ENCODE data around the gene DDX53.

The DDX53 gene

GRCh38 chrX:22975786-22976185 is 24.0 kb upstream of the DDX53 start:
- no peak overlapping the region for H3K27ac ChIP-seq (ENCODE audit: low read depth, low read length)
- H3K36me3 ChIP-seq (ENCODE audit: control insufficient read depth in 5 of 5, insufficient read depth in 5 of 5, low read length in 5 of 5): no peaks in the 10 kb centered on the region
- peaks cover 0 to 3% (median 0%) of the 10 kb centered on the region in 5 donors for H3K27me3 ChIP-seq (ENCODE audit: control insufficient read depth in 5 of 5, insufficient read depth in 4 of 5, low read length in 5 of 5)
- H3K4me3 ChIP-seq (ENCODE audit: low read depth in 1 of 5, low read length in 5 of 5): no peak overlapping the region
- no peaks in the 10 kb centered on the region for H3K4me1 ChIP-seq (ENCODE audit: control insufficient read depth in 5 of 5, insufficient read depth in 5 of 5, low read length in 5 of 5)
- H3K9me3 ChIP-seq (ENCODE audit: control insufficient read depth in 5 of 5, low read length in 5 of 5): peaks cover 0 to 2% (median 0%) of the 10 kb centered on the region in 5 donors
- H3K9ac ChIP-seq (ENCODE audit: low read length in 5 of 5): no peak overlapping the region

DNA sequence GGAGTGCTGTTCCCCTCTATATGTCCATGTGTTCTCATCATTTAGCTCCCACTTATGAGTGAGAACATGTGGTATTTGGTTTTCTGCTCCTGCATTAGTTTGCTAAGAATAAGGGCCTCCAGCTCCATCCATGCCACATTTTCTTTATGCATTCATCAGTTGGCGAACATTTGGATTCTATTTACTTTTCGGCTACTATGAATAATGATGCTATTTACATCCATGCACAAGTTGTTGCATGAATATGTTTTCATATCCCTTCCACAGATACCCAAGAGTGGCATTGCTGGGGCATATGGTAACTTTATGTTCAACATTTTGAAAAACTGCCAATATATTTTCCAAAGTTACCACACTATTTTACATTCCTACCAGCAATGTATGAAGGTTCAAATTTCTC is 13.8 kb upstream of the DDX53 start:
- Histone ChIP-seq H3K36me3 (ENCODE audit: control insufficient read depth in 5 of 5, insufficient read depth in 5 of 5, low read length in 5 of 5) (no peaks in the 10 kb centered on the region), H3K27ac (ENCODE audit: low read depth, low read length) (no peak overlapping the region), H3K9me3 (ENCODE audit: control insufficient read depth in 5 of 5, low read length in 5 of 5) (no peaks in the 10 kb centered on the region), H3K4me3 (ENCODE audit: low read depth in 1 of 5, low read length in 5 of 5) (no peak overlapping the region), H3K9ac (ENCODE audit: low read length in 5 of 5) (no peak overlapping the region), H3K27me3 (ENCODE audit: control insufficient read depth in 5 of 5, insufficient read depth in 4 of 5, low read length in 5 of 5) (peaks cover 0 to 4% (median 0%) of the 10 kb centered on the region in 5 donors), H3K4me1 (ENCODE audit: control insufficient read depth in 5 of 5, insufficient read depth in 5 of 5, low read length in 5 of 5) (no peaks in the 10 kb centered on the region)

DNA sequence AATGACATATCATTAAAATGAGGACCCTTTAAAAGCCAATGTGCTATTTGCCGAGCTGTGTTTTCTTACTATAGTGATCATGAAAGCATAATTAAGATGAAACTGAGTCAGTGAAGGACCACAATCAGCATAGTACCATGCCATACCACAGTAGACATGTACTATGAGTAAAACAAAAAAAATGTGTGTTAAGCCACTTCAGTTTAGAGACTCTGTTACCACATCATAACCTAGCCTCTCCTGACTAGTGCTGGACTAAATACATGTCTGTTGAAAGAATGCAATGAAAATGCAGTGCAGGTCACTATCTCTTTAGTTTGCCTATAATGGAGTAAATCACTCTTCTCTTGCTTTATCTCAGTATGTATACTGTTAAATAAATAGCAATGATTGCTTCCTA is 12.3 kb upstream of the DDX53 start:
- Histone ChIP-seq H3K9ac (ENCODE audit: low read length in 5 of 5) (no peak overlapping the region), H3K27ac (ENCODE audit: low read depth, low read length) (no peak overlapping the region), H3K4me3 (ENCODE audit: low read depth in 1 of 5, low read length in 5 of 5) (no peak overlapping the region), H3K9me3 (ENCODE audit: control insufficient read depth in 5 of 5, low read length in 5 of 5) (no peaks in the 10 kb centered on the region), H3K27me3 (ENCODE audit: control insufficient read depth in 5 of 5, insufficient read depth in 4 of 5, low read length in 5 of 5) (peaks cover 0 to 4% (median 0%) of the 10 kb centered on the region in 5 donors), H3K36me3 (ENCODE audit: control insufficient read depth in 5 of 5, insufficient read depth in 5 of 5, low read length in 5 of 5) (no peaks in the 10 kb centered on the region), H3K4me1 (ENCODE audit: control insufficient read depth in 5 of 5, insufficient read depth in 5 of 5, low read length in 5 of 5) (no peaks in the 10 kb centered on the region)

DNA sequence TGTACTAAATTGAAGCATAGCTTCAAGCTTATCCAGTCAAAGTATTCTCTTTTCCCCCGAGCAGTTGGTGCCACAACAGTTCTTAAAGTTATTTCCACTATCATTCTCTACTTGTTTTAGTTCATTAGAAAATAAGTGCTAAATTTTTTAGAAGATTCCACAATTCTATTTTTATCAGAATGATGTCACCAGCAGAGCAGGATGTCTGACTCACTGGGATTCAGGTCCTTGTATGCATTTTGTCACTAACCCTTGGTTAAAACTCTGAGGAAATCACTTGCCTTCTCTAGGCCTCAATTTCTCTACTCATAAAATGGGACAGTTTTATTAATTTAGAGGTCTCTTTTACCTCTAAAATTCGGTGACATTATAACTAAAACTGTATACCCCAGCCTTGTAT is 3.4 kb downstream of the DDX53 start:
- Histone ChIP-seq H3K9me3 (ENCODE audit: control insufficient read depth in 5 of 5, low read length in 5 of 5) (no peaks in the 10 kb centered on the region), H3K9ac (ENCODE audit: low read length in 5 of 5) (no peak overlapping the region), H3K4me1 (ENCODE audit: control insufficient read depth in 5 of 5, insufficient read depth in 5 of 5, low read length in 5 of 5) (no peaks in the 10 kb centered on the region), H3K4me3 (ENCODE audit: low read depth in 1 of 5, low read length in 5 of 5) (no peak overlapping the region), H3K36me3 (ENCODE audit: control insufficient read depth in 5 of 5, insufficient read depth in 5 of 5, low read length in 5 of 5) (no peaks in the 10 kb centered on the region), H3K27me3 (ENCODE audit: control insufficient read depth in 5 of 5, insufficient read depth in 4 of 5, low read length in 5 of 5) (peaks cover 0 to 5% (median 0%) of the 10 kb centered on the region in 5 donors), H3K27ac (ENCODE audit: low read depth, low read length) (no peak overlapping the region)

DNA sequence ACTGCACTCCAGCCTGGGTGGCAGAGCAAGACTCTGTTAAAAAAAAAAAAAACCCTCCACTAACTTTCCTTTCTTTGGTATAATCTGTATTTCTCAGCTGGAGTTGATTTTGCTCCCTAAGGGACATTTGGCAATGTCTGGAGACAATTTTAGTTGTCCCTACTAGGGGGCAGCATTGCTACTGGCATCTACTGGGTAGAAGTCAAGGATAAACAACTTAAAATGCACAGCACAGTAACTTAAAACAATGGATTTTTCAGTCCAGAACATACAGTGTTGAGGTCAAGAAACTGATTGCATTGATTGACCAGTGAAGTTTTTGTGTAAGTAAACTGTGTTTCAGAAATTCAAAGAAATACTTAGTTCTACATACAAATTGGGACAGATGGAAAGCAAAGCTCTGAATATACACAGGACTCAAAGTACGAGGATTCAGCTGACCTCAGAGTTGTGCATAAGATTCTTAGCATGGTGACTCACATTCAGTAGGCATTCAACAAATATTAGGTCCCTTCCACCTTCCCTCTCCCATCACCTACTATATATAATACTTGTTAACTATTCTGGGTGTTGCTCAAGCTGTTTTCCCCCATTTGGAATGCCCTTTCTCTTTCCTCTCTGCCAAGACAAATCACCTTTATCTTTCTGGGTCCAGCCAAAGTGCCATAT is 8.8 kb downstream of the DDX53 start:
- H3K9ac ChIP-seq (ENCODE audit: low read length in 5 of 5): no peak overlapping the region
- H3K9me3 ChIP-seq (ENCODE audit: control insufficient read depth in 5 of 5, low read length in 5 of 5): no peaks in the 10 kb centered on the region
- no peak overlapping the region for H3K4me3 ChIP-seq (ENCODE audit: low read depth in 1 of 5, low read length in 5 of 5)
- H3K27me3 ChIP-seq (ENCODE audit: control insufficient read depth in 5 of 5, insufficient read depth in 4 of 5, low read length in 5 of 5): no peaks in the 10 kb centered on the region
- no peaks in the 10 kb centered on the region for H3K4me1 ChIP-seq (ENCODE audit: control insufficient read depth in 5 of 5, insufficient read depth in 5 of 5, low read length in 5 of 5)
- H3K36me3 ChIP-seq (ENCODE audit: control insufficient read depth in 5 of 5, insufficient read depth in 5 of 5, low read length in 5 of 5): no peaks in the 10 kb centered on the region
- H3K27ac ChIP-seq (ENCODE audit: low read depth, low read length): no peak overlapping the region

DNA sequence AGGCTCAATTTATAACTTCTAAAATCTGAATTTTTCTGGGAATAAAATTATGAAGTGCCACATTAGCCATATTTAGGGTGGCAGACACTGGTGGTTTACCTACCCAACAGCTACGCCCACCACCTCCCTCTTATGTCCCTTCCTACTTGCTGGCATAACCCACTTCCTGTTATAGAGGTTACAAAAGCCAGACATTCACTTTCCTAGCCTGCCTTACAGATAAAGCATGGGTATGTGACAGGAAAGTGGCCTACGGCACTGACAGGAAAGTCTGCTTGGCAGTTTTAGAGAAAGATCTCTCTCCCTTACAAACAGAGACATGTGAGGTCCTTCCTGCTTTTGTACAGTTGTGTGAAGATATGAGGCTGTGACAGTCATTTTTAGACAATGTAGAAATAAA is 12.4 kb downstream of the DDX53 start:
- no peaks in the 10 kb centered on the region for H3K36me3 ChIP-seq (ENCODE audit: control insufficient read depth in 5 of 5, insufficient read depth in 5 of 5, low read length in 5 of 5)
- no peaks in the 10 kb centered on the region for H3K4me1 ChIP-seq (ENCODE audit: control insufficient read depth in 5 of 5, insufficient read depth in 5 of 5, low read length in 5 of 5)
- no peaks in the 10 kb centered on the region for H3K27me3 ChIP-seq (ENCODE audit: control insufficient read depth in 5 of 5, insufficient read depth in 4 of 5, low read length in 5 of 5)
- H3K4me3 ChIP-seq (ENCODE audit: low read depth in 1 of 5, low read length in 5 of 5): no peak overlapping the region
- H3K9ac ChIP-seq (ENCODE audit: low read length in 5 of 5): no peak overlapping the region
- no peak overlapping the region for H3K27ac ChIP-seq (ENCODE audit: low read depth, low read length)
- H3K9me3 ChIP-seq (ENCODE audit: control insufficient read depth in 5 of 5, low read length in 5 of 5): no peaks in the 10 kb centered on the region

DNA sequence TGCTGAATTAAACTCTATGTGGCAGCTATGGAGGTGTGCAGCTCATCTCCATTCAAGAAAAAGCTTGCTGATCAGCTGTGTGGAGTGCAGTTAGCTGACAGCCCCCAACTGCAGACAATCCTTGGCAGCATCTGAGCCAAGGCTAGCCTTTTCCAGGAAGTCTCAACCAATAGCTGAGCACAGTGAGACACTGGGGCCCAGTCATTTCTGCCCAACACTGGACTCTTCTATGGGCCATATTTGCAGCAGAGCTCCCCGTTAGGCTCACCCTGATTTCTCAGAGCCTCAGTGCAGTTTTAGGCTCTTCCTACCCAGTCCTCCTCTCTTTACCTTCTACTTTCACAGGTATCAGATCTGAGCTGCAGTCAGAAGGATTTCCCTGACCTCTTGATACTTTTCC is 12.9 kb downstream of the DDX53 start:
- no peaks in the 10 kb centered on the region for H3K27me3 ChIP-seq (ENCODE audit: control insufficient read depth in 5 of 5, insufficient read depth in 4 of 5, low read length in 5 of 5)
- no peak overlapping the region for H3K4me3 ChIP-seq (ENCODE audit: low read depth in 1 of 5, low read length in 5 of 5)
- no peak overlapping the region for H3K9ac ChIP-seq (ENCODE audit: low read length in 5 of 5)
- no peak overlapping the region for H3K27ac ChIP-seq (ENCODE audit: low read depth, low read length)
- no peaks in the 10 kb centered on the region for H3K36me3 ChIP-seq (ENCODE audit: control insufficient read depth in 5 of 5, insufficient read depth in 5 of 5, low read length in 5 of 5)
- no peaks in the 10 kb centered on the region for H3K4me1 ChIP-seq (ENCODE audit: control insufficient read depth in 5 of 5, insufficient read depth in 5 of 5, low read length in 5 of 5)
- no peaks in the 10 kb centered on the region for H3K9me3 ChIP-seq (ENCODE audit: control insufficient read depth in 5 of 5, low read length in 5 of 5)

- H3K36me3 ChIP-seq (ENCODE audit: control insufficient read depth in 5 of 5, insufficient read depth in 5 of 5, low read length in 5 of 5): no peaks in the 10 kb centered on the region
- peaks cover 0 to 2% (median 0%) of the 10 kb centered on the region in 5 donors for H3K27me3 ChIP-seq (ENCODE audit: control insufficient read depth in 5 of 5, insufficient read depth in 4 of 5, low read length in 5 of 5)
- no peak overlapping the region for H3K4me3 ChIP-seq (ENCODE audit: low read depth in 1 of 5, low read length in 5 of 5)
- H3K9me3 ChIP-seq (ENCODE audit: control insufficient read depth in 5 of 5, low read length in 5 of 5): no peaks in the 10 kb centered on the region
- no peak overlapping the region for H3K27ac ChIP-seq (ENCODE audit: low read depth, low read length)
- no peaks in the 10 kb centered on the region for H3K4me1 ChIP-seq (ENCODE audit: control insufficient read depth in 5 of 5, insufficient read depth in 5 of 5, low read length in 5 of 5)
- no peak overlapping the region for H3K9ac ChIP-seq (ENCODE audit: low read length in 5 of 5)
Measured at GRCh38 chrX:23013366-23013765, 13.6 kb downstream of the DDX53 start.

DNA sequence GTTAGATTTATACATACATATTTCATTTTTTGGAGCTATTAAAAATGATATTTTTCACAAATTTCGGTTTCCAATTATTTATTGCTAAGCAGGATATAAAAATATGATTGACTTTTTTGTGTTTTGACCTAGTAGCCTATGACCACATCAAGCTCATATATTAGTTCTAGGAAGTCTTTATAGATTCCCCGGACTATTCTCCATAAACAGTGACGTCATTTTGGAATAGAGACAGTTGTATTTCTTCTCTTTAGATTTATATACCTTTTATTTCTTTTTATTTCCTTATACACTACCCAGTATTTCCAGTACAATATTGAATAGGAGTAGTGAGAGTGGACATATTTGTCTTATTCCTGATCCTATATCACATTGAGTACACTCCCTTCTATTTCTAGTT is 31.8 kb downstream of the DDX53 start:
- Histone ChIP-seq H3K27ac (ENCODE audit: low read depth, low read length) (no peak overlapping the region), H3K4me3 (ENCODE audit: low read depth in 1 of 5, low read length in 5 of 5) (no peak overlapping the region), H3K9me3 (ENCODE audit: control insufficient read depth in 5 of 5, low read length in 5 of 5) (peaks cover 0 to 2% (median 0%) of the 10 kb centered on the region in 5 donors), H3K4me1 (ENCODE audit: control insufficient read depth in 5 of 5, insufficient read depth in 5 of 5, low read length in 5 of 5) (no peaks in the 10 kb centered on the region), H3K36me3 (ENCODE audit: control insufficient read depth in 5 of 5, insufficient read depth in 5 of 5, low read length in 5 of 5) (no peaks in the 10 kb centered on the region), H3K9ac (ENCODE audit: low read length in 5 of 5) (no peak overlapping the region), H3K27me3 (ENCODE audit: control insufficient read depth in 5 of 5, insufficient read depth in 4 of 5, low read length in 5 of 5) (no peaks in the 10 kb centered on the region)

DNA sequence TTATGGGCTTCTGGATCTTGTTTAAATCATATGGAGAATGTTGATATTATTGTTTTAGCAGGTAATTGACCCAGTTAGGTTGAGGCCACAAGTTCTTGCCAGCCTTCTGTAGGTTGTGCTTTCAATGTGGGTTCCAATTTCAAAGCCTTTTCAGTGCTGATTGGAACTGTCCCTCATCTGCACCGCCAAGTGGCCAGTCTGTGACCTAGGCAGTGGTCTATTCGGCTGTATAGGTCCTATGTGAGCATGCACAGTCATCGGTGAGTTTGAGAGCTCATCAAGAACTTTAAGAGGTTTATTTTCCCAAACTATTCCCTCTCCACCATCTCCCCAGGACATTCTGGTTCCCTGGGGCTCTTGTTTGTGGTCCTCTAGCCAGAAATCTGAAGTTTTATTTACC is 35.7 kb downstream of the DDX53 start:
- no peak overlapping the region for H3K4me3 ChIP-seq (ENCODE audit: low read depth in 1 of 5, low read length in 5 of 5)
- no peaks in the 10 kb centered on the region for H3K36me3 ChIP-seq (ENCODE audit: control insufficient read depth in 5 of 5, insufficient read depth in 5 of 5, low read length in 5 of 5)
- no peaks in the 10 kb centered on the region for H3K4me1 ChIP-seq (ENCODE audit: control insufficient read depth in 5 of 5, insufficient read depth in 5 of 5, low read length in 5 of 5)
- no peak overlapping the region for H3K27ac ChIP-seq (ENCODE audit: low read depth, low read length)
- no peaks in the 10 kb centered on the region for H3K9me3 ChIP-seq (ENCODE audit: control insufficient read depth in 5 of 5, low read length in 5 of 5)
- no peak overlapping the region for H3K9ac ChIP-seq (ENCODE audit: low read length in 5 of 5)
- no peaks in the 10 kb centered on the region for H3K27me3 ChIP-seq (ENCODE audit: control insufficient read depth in 5 of 5, insufficient read depth in 4 of 5, low read length in 5 of 5)
